Activated CD4-positive, alpha-beta T cell treated with anti-CD3 and anti-CD28 coated beads, Interleukin-10, Interleukin-2, amounts not matched to agents 100 ng/mL and 50 ng/mL, durations not matched to agents 16 hours and 8 hours (primary cell): Measurements from ENCODE around the gene CSTF3.
A peak's percentile ranks its signal among the peaks of the same experiment; 100 is the strongest.

Source experiments
- DNase-seq: peaks from one replicate; pipeline ENCODE4 v3.0.0-alpha.2; 2020

Gene CSTF3

DNA sequence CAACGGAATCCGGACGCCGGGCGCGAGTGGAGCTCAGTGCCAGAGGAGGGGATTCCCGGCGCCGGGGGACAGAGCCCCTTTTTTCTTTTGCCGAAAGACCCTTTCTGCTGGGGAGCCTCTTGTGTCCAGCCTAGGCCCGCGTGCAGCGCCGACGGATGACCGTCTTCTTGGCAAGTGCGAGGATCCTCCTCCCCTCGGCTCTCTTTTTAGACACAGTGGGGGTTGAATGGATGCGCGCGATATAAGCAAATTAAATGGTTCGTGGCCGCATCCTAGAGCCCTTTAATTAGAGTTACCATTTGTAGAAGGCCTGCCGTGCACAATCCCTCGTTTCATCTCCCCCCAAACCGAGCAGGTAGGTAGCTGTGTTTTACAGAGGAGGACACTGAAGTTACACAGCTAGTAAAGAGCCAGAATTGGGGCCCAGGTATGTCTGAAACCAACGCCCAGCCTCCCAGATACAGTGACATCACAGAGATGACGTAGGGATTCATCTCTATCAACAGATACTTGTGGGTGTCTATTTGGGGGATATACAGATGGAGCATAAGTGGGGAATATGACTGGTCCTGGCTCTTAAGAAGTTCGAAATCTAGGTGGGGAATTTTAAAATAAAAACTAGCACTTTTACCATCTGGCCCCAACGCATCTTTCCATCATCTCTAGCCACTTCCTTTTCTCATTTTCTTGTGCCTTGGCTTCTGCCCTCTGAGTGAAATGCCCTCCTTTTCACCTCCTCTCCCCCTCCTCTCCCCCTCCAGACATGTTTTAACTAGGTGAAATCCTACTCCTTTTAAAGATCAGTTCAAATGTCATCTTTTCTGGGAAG lies 121.0 kb downstream of the CSTF3 start:
- peak; percentile 60 for DNase-seq

DNA sequence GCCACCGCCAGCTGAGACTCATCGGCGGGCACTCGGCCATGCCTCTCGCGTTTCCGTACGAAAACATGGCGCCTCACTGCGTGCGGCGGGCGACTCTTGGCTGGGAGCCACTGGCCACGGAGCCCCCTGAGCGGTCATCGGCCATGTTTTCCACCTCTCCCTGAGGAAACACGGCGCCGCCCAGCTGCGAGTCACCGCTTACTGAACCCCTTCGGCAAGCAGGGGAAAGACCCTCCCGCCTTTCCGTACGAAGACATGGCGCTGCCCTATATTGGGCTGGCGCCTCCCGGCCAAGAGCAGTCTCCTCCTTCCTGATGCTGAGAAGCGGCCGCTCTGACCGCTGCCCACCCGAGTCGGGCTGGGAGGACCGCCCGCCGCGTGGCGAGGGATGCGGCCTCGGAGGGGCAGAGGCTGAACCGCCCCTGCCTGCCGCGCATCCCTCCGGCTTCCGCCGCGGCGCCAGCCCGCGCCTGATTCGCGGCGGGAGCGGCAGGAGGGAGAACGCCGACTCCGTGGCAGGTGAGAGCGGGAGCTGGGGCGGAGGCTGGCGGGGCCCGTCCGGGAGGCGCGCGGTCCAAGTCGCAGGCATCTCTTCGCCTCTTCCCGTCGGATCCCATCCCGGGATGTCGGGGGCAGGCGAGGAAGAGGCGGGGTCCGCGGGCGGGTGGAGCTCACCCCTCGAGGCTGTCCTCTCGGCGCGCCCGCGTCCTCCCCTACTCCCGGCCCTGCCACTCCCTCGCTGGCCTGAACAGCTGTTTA lies 121.8 kb downstream of the CSTF3 start, which contains the start of gene TCP11L1:
Gene TCP11L1 (plus strand): TSS at position 299 of the 759 bp plus-strand sequence. CDS start 4,202 bp downstream, outside the sequence.
- peak; percentile 89 for DNase-seq

DNA sequence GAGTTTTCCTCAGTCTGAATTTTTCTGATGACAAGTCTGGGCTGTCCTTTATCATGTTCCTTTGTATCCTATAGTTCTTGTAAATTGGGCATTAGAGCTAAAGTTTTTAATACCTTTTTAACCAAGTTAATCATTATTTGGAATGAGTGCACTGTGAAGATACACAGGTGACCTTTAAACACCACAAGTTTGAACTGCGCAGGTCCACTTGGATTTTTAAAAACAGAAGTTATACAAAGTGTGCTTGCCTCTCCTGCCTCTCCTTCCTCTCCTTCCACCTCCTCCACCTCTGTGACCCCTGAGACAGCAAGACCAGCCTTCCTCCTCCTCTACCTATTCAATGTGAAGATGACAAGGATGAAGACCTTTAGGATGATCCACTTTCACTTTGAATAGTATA lies 126.3 kb downstream of the CSTF3 start:
- DNase-seq: no peak
